GM12872 (cell line): ENCODE results near the gene TNS1.

Source experiments
- CTCF ChIP-seq: IDR thresholded peaks from 3 replicates; pipeline ENCODE4 v1.5.1; 2011; ENCODE audit warnings: low read depth, mild to moderate bottlenecking, low read length, moderate library complexity; ENCODE audit not compliant: insufficient read depth

The TNS1 gene

GRCh38 chr2:218002845-218003180, at the start of gene TNS1:
TNS1 (minus strand) TSS chr2:218002995; CDS start chr2:218002872, 123 bp downstream.
- TF ChIP-seq CTCF = no peak

GRCh38 chr2:218051903-218052302, 49.1 kb upstream of the TNS1 start:
- TF ChIP-seq CTCF = no peak

GRCh38 chr2:218047536-218048225, 44.9 kb upstream of the TNS1 start:
- no peak for TF ChIP-seq CTCF

- TF ChIP-seq CTCF = no peak
These were observed 43.4 kb upstream of the TNS1 start for GRCh38 chr2:218046238-218046637.

- TF ChIP-seq CTCF = no peak
These were observed 40.9 kb upstream of the TNS1 start for GRCh38 chr2:218043701-218044109.

GRCh38 chr2:218043100-218043499, 40.3 kb upstream of the TNS1 start:
- TF ChIP-seq CTCF = no peak

GRCh38 chr2:218041302-218042168, 38.7 kb upstream of the TNS1 start:
- no peak for TF ChIP-seq CTCF
